ENCODE results near the gene ZBTB20.

DNA sequence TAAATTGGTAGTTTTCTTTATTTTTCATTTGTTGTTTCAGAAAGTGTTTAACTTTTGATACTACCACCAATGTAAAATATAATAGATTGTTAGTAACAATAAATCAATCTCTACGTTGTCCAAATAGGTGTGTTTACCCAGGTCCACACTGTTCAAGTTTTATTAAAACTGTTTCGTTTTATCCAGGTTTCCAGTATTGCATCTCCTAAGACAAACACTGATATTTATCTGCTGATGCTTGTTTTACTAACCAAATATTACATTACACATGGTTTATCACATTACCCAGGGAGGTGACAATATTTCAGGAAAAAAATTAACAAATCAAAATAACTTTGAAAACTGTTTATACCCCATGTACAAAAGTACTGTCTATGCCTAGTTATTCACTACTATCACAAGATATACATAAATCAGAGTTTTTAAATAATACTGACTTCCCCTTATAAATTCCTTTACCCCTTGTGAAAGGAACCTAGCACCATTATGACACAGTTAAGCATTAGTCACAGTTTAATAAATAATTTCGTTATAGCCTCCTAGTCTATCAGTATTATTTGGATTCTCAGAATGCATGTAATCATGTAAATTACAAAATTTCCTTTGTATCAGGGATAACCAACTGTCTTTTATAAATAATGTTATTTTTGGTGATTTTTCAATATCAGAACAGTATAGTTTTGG lies 205.3 kb downstream of the ZBTB20 start:
- no peak for TF ChIP-seq ZNF565 (CRISPR knock-in tag; conservative IDR thresholded peaks at IDR 0.05; ENCODE audit: low read depth)
- TF ChIP-seq, protein P1, sequence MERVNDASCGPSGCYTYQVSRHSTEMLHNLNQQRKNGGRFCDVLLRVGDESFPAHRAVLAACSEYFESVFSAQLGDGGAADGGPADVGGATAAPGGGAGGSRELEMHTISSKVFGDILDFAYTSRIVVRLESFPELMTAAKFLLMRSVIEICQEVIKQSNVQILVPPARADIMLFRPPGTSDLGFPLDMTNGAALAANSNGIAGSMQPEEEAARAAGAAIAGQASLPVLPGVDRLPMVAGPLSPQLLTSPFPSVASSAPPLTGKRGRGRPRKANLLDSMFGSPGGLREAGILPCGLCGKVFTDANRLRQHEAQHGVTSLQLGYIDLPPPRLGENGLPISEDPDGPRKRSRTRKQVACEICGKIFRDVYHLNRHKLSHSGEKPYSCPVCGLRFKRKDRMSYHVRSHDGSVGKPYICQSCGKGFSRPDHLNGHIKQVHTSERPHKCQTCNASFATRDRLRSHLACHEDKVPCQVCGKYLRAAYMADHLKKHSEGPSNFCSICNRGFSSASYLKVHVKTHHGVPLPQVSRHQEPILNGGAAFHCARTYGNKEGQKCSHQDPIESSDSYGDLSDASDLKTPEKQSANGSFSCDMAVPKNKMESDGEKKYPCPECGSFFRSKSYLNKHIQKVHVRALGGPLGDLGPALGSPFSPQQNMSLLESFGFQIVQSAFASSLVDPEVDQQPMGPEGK (CRISPR knock-in tag; IDR thresholded peaks at IDR 0.05; ENCODE audit: borderline replicate concordance) = no peak
- TF ChIP-seq, protein P2, sequence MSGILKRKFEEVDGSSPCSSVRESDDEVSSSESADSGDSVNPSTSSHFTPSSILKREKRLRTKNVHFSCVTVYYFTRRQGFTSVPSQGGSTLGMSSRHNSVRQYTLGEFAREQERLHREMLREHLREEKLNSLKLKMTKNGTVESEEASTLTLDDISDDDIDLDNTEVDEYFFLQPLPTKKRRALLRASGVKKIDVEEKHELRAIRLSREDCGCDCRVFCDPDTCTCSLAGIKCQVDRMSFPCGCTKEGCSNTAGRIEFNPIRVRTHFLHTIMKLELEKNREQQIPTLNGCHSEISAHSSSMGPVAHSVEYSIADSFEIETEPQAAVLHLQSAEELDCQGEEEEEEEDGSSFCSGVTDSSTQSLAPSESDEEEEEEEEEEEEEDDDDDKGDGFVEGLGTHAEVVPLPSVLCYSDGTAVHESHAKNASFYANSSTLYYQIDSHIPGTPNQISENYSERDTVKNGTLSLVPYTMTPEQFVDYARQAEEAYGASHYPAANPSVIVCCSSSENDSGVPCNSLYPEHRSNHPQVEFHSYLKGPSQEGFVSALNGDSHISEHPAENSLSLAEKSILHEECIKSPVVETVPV (CRISPR knock-in tag; IDR thresholded peaks at IDR 0.05) = no peak
- no peak for TF ChIP-seq ZNF70 (CRISPR knock-in tag; IDR thresholded peaks at IDR 0.05)
- no peak for TF ChIP-seq ZFP30 (CRISPR knock-in tag; IDR thresholded peaks at IDR 0.05)
- TF ChIP-seq OSR1 (CRISPR knock-in tag; IDR thresholded peaks at IDR 0.05) = no peak
- no peak for TF ChIP-seq SNAI2 (CRISPR knock-in tag; IDR thresholded peaks at IDR 0.05)
- TF ChIP-seq, protein P3, sequence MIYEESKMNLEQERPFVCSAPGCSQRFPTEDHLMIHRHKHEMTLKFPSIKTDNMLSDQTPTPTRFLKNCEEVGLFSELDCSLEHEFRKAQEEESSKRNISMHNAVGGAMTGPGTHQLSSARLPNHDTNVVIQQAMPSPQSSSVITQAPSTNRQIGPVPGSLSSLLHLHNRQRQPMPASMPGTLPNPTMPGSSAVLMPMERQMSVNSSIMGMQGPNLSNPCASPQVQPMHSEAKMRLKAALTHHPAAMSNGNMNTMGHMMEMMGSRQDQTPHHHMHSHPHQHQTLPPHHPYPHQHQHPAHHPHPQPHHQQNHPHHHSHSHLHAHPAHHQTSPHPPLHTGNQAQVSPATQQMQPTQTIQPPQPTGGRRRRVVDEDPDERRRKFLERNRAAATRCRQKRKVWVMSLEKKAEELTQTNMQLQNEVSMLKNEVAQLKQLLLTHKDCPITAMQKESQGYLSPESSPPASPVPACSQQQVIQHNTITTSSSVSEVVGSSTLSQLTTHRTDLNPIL (CRISPR knock-in tag; IDR thresholded peaks at IDR 0.05; ENCODE audit: low read depth) = no peak
- no peak for TF ChIP-seq TOX (CRISPR knock-in tag; IDR thresholded peaks at IDR 0.05; ENCODE audit: borderline replicate concordance)
- TF ChIP-seq ARNTL (CRISPR knock-in tag; IDR thresholded peaks at IDR 0.05; ENCODE audit: borderline replicate concordance, low read depth) = no peak

All from SK-N-SH treated with all-trans-retinoic acid at 6 μM for 48 hours (cell line).